Panc1 (cell line): ENCODE data around the gene MOBP. TPM values are rescaled to one million over a fixed set of nuclear protein-coding genes. Genes with fewer than 3 reads are reported as not detected.

Experiments used
- ATAC-seq: fragments of 200-7000 bp; cut with Tn5 transposase; 2 replicates; pipeline ENCODE4 v1.9.1; 2020; ENCODE audit warnings: mild to moderate bottlenecking, moderate library complexity
- BruUV-seq: library from RNA; stranded (reverse); fragments of 400-500 nt; replicated peaks from 2 replicates; lab custom pipeline; 2021; lab: Mats Ljungman, UMichigan
- CTCF ChIA-PET: fragments of 300-600 bp; sonication (Branson Sonifier 250); formaldehyde crosslinking; loops from one replicate; lab custom pipeline; 2022; ENCODE audit warnings: antibody characterized with exemption; lab: Charles Lee
- POLR2A ChIA-PET: fragments of 300-600 bp; sonication (Branson Sonifier 250); formaldehyde crosslinking; loops from one replicate; lab custom pipeline; 2022; ENCODE audit warnings: antibody characterized with exemption; lab: Charles Lee
- DNase-seq: peaks from one replicate; pipeline ENCODE4 v3.0.0-alpha.2; 2010; ENCODE audit warnings: low read depth, low spot score
- H3K27ac ChIP-seq: 2 replicates; pipeline ENCODE4 v1.5.1; 2011; ENCODE audit warnings: mild to moderate bottlenecking, low read length, inconsistent platforms
- H3K27me3 ChIP-seq: fragments of 200-500 bp; sonication (Bioruptor generic); 2 replicates; pipeline ENCODE4 v1.6.0; 2014; ENCODE audit warnings: low read length, inconsistent platforms; ENCODE audit not compliant: control insufficient read depth, insufficient read depth
- H3K36me3 ChIP-seq: fragments of 200-500 bp; sonication (Bioruptor generic); 2 replicates; pipeline ENCODE4 v1.5.1; 2014; ENCODE audit warnings: inconsistent platforms, mild to moderate bottlenecking, low read length, moderate library complexity; ENCODE audit not compliant: control insufficient read depth, insufficient read depth
- H3K4me1 ChIP-seq: 2 replicates; pipeline ENCODE4 v1.5.1; 2011; ENCODE audit warnings: inconsistent platforms, mild to moderate bottlenecking, low read length, moderate library complexity; ENCODE audit not compliant: control insufficient read depth, insufficient read depth
- H3K4me3 ChIP-seq, 2 experiments: 2 replicates each; pipeline ENCODE4 v1.5.1; 2011 to 2012; ENCODE audit warnings: low read depth in 2 of 2, low read length in 2 of 2, mild to moderate bottlenecking in 2 of 2, inconsistent platforms in 1 of 2, moderate library complexity in 1 of 2
- H3K9me3 ChIP-seq: fragments of 200-500 bp; sonication (Bioruptor generic); 2 replicates; pipeline ENCODE4 v1.5.1; 2014; ENCODE audit warnings: low read depth, mild to moderate bottlenecking, inconsistent platforms, low read length, moderate library complexity; ENCODE audit not compliant: control insufficient read depth, insufficient read depth
- POLR2AphosphoS5 ChIP-seq: IDR thresholded peaks from 2 replicates; pipeline ENCODE4 v1.6.1; 2012; ENCODE audit warnings: mild to moderate bottlenecking, low read depth, low read length, moderate library complexity
- SIN3A ChIP-seq: IDR thresholded peaks from 2 replicates; pipeline ENCODE4 v1.6.1; 2012; ENCODE audit warnings: low read depth, mild to moderate bottlenecking, low read length, moderate library complexity, borderline replicate concordance; ENCODE audit not compliant: insufficient read depth
- TCF7L2 ChIP-seq: IDR thresholded peaks from 2 replicates; pipeline ENCODE4 v1.6.1; 2011; ENCODE audit warnings: mild to moderate bottlenecking, low read depth, low read length, inconsistent platforms
- in situ Hi-C: cut with HindIII; loops from 2 replicates; pipeline ENCODE4 v1.10.0; 2016; ENCODE audit warnings: low sequenced_read_pairs, low pct_unique_long_range_greater_than_20kb
- intact Hi-C: fragments of 100-400 bp; cut with micrococcal nuclease; formaldehyde crosslinking; loops from one replicate; pipeline ENCODE4 v1.10.0; 2022; ENCODE audit not compliant: unreplicated experiment
- total RNA-seq: library from RNA; stranded (reverse); gene quantifications from one replicate; pipeline ENCODE4 v1.2.1, GENCODE V29; 2021; ENCODE audit not compliant: unreplicated experiment
- TF ChIP-seq, protein P1 (sequence below): fragments of 450-650 bp; IDR thresholded peaks from 2 replicates; pipeline ENCODE4 v1.5.1; 2017; ENCODE audit warnings: mild to moderate bottlenecking
- TF ChIP-seq, protein P2 (sequence below), 2 experiments: IDR thresholded peaks; 2 replicates each; pipeline ENCODE4 v1.6.1; 2011 to 2012; ENCODE audit warnings: low read depth in 2 of 2, control low read depth in 1 of 2, low read length in 1 of 2, mild to moderate bottlenecking in 1 of 2, moderate library complexity in 1 of 2; ENCODE audit not compliant: insufficient read depth in 1 of 2

MOBP gene
- total RNA-seq, 1 experiment from 2014 or later = not detected

DNA sequence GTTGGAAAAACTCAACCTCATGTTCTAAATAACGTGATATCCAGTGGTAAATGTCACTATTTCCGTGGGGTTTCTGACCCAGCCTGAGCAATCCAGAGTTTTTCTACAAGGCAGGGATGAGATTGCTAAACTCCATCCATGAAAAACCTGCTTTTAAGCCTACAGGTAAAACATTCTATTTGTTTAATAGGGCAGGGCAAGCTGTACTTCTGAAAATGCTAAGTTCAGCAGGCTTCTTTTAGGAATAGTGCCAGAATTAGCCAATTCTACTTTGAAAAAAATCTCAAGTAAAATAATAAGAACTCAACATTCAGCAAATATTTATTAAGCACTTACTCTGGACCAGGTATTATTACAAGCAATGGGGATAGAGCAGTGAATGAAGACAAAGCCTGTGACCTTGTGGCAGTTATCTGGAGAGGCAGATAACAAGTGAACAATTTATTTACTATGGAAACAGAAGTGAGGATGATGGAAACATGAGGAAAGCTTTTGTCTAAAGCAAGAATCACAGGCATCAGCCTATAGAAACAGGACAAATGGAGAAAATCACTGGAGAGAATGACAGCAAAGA is 47.7 kb upstream of the MOBP start:
- CTCF ChIA-PET = no interaction called here
- Histone ChIP-seq H3K4me3 (no peak overlapping the region), H3K27ac (no peak overlapping the region), H3K27me3 (no peaks in the 10 kb centered on the region), H3K9me3 (no peaks in the 10 kb centered on the region), H3K4me1 (no peaks in the 10 kb centered on the region), H3K36me3 (no peaks in the 10 kb centered on the region)
- in situ Hi-C loops (no loop called here), intact Hi-C loops (no loop called here)
- TF ChIP-seq, protein P1, sequence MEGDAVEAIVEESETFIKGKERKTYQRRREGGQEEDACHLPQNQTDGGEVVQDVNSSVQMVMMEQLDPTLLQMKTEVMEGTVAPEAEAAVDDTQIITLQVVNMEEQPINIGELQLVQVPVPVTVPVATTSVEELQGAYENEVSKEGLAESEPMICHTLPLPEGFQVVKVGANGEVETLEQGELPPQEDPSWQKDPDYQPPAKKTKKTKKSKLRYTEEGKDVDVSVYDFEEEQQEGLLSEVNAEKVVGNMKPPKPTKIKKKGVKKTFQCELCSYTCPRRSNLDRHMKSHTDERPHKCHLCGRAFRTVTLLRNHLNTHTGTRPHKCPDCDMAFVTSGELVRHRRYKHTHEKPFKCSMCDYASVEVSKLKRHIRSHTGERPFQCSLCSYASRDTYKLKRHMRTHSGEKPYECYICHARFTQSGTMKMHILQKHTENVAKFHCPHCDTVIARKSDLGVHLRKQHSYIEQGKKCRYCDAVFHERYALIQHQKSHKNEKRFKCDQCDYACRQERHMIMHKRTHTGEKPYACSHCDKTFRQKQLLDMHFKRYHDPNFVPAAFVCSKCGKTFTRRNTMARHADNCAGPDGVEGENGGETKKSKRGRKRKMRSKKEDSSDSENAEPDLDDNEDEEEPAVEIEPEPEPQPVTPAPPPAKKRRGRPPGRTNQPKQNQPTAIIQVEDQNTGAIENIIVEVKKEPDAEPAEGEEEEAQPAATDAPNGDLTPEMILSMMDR = no peak
- TF ChIP-seq TCF7L2 (no peak), SIN3A (no peak), POLR2AphosphoS5 (no peak)
- TF ChIP-seq, protein P2, sequence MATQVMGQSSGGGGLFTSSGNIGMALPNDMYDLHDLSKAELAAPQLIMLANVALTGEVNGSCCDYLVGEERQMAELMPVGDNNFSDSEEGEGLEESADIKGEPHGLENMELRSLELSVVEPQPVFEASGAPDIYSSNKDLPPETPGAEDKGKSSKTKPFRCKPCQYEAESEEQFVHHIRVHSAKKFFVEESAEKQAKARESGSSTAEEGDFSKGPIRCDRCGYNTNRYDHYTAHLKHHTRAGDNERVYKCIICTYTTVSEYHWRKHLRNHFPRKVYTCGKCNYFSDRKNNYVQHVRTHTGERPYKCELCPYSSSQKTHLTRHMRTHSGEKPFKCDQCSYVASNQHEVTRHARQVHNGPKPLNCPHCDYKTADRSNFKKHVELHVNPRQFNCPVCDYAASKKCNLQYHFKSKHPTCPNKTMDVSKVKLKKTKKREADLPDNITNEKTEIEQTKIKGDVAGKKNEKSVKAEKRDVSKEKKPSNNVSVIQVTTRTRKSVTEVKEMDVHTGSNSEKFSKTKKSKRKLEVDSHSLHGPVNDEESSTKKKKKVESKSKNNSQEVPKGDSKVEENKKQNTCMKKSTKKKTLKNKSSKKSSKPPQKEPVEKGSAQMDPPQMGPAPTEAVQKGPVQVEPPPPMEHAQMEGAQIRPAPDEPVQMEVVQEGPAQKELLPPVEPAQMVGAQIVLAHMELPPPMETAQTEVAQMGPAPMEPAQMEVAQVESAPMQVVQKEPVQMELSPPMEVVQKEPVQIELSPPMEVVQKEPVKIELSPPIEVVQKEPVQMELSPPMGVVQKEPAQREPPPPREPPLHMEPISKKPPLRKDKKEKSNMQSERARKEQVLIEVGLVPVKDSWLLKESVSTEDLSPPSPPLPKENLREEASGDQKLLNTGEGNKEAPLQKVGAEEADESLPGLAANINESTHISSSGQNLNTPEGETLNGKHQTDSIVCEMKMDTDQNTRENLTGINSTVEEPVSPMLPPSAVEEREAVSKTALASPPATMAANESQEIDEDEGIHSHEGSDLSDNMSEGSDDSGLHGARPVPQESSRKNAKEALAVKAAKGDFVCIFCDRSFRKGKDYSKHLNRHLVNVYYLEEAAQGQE (IDR thresholded peaks at IDR 0.05; ENCODE audit: insufficient read depth in 1 of 2, low read depth in 2 of 2, low read length in 1 of 2) = no peak
- ATAC-seq = no peak
- BruUV-seq = no TSS peak
- POLR2A ChIA-PET = no interaction called here
- no peak for DNase-seq

- Histone ChIP-seq H3K27ac (no peak overlapping the region), H3K27me3 (no peaks in the 10 kb centered on the region), H3K4me1 (no peaks in the 10 kb centered on the region), H3K36me3 (no peaks in the 10 kb centered on the region), H3K4me3 (no peak overlapping the region), H3K9me3 (no peaks in the 10 kb centered on the region)
- ChIA-PET POLR2A (no interaction called here), CTCF (no interaction called here)
- intact Hi-C loops = no loop called here
- TF ChIP-seq, protein P2 (IDR thresholded peaks at IDR 0.05; ENCODE audit: insufficient read depth in 1 of 2, low read depth in 2 of 2, low read length in 1 of 2) = no peak
- no peak for TF ChIP-seq TCF7L2
- no peak for TF ChIP-seq POLR2AphosphoS5
- no peak for TF ChIP-seq SIN3A
- TF ChIP-seq, protein P1 = no peak
- BruUV-seq = no TSS peak
- in situ Hi-C loops = no loop called here
- DNase-seq (no peak), ATAC-seq (no peak)
Measured at GRCh38 chr3:39420543-39420942, 46.9 kb upstream of the MOBP start.
